Thoracic aorta (tissue), 2 donors: ENCODE data around the gene LETMD1. TPM values are rescaled to one million over a fixed set of nuclear protein-coding genes. Genes with fewer than 3 reads are reported as not detected.

Experiments used
- ATAC-seq: fragments of 150-250 bp; one replicate; pipeline ENCODE4 v1.8.0; 2017; ENCODE audit warnings: low read depth; ENCODE audit not compliant: insufficient number of reproducible peaks, low FRiP score
- DNase-seq: peaks from one replicate; pipeline ENCODE4 v3.0.0-alpha.2; 2020; ENCODE audit warnings: low spot score
- H3K27ac ChIP-seq, 2 donors: fragments of 200-600 bp; sonication (generic); 1 replicate in 1 of 2; 2 replicates in 1 of 2; pipeline ENCODE4 v1.5.1; 2016; ENCODE audit warnings: mild to moderate bottlenecking in 2 of 2, moderate library complexity in 2 of 2
- H3K27me3 ChIP-seq: fragments of 200-600 bp; sonication (generic); replicated peaks from 2 replicates; pipeline ENCODE4 v1.6.0; 2016; ENCODE audit warnings: mild to moderate bottlenecking; ENCODE audit not compliant: insufficient read depth
- H3K36me3 ChIP-seq: fragments of 200-600 bp; sonication (generic); one replicate; pipeline ENCODE4 v1.5.1; 2016
- H3K4me1 ChIP-seq, 2 donors: fragments of 200-600 bp; sonication (generic); 1 replicate in 1 of 2; 2 replicates in 1 of 2; pipeline versions ENCODE4 v1.5.1 to v1.6.0; 2016; ENCODE audit warnings: low read depth in 2 of 2, mild to moderate bottlenecking in 1 of 2; ENCODE audit not compliant: control insufficient read depth in 1 of 2
- H3K4me3 ChIP-seq: fragments of 200-600 bp; sonication (generic); 2 replicates; pipeline ENCODE4 v1.5.1; 2016; ENCODE audit warnings: mild to moderate bottlenecking
- H3K9me3 ChIP-seq: fragments of 200-600 bp; sonication (generic); 2 replicates; pipeline ENCODE4 v1.5.1; 2016
- total RNA-seq, 2 donors: library from RNA; depleted of rRNA; stranded (reverse); fragments of >200 nt; gene quantifications; one replicate each; pipeline versions ENCODE4 v1.1.0 to v1.2.3, GENCODE V29; 2016
- TF ChIP-seq, protein P1 (sequence below): fragments of 200-600 bp; sonication (generic); IDR thresholded peaks from one replicate; pipeline ENCODE4 v1.5.1; 2019; ENCODE audit warnings: antibody characterized with exemption

The LETMD1 gene
- total RNA-seq, 2 donors from 2014 or later = 42.4 to 52.1 TPM

DNA sequence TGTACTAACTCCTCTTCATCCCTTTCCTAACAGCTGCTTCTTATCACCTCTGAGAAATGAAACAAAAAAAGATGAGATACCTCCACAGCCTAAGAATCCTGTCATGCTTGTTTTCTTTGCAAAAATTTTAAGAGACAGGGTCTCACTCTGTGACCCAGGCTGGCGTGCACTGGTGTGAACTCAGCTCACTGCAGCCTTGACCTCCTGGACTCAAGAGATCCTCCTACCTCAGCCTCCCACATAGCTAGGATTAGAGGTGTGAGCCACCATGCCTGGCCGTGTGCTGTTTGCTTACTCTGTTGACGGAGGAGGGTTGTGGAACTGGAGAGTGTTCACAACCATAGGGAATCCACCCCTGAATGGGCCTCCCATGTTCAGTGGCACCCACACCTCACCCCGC lies 19.1 kb downstream of the LETMD1 start:
- ATAC-seq (no peak), DNase-seq (no peak)
- no peaks in the 10 kb centered on the region for H3K4me1 ChIP-seq
- TF ChIP-seq, protein P1, sequence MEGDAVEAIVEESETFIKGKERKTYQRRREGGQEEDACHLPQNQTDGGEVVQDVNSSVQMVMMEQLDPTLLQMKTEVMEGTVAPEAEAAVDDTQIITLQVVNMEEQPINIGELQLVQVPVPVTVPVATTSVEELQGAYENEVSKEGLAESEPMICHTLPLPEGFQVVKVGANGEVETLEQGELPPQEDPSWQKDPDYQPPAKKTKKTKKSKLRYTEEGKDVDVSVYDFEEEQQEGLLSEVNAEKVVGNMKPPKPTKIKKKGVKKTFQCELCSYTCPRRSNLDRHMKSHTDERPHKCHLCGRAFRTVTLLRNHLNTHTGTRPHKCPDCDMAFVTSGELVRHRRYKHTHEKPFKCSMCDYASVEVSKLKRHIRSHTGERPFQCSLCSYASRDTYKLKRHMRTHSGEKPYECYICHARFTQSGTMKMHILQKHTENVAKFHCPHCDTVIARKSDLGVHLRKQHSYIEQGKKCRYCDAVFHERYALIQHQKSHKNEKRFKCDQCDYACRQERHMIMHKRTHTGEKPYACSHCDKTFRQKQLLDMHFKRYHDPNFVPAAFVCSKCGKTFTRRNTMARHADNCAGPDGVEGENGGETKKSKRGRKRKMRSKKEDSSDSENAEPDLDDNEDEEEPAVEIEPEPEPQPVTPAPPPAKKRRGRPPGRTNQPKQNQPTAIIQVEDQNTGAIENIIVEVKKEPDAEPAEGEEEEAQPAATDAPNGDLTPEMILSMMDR = no peak
- H3K4me3 ChIP-seq = no peak overlapping the region
- H3K27me3 ChIP-seq = no peaks in the 10 kb centered on the region
- peaks cover 62% of the 10 kb centered on the region for H3K36me3 ChIP-seq
- no peak overlapping the region for H3K27ac ChIP-seq
- no peaks in the 10 kb centered on the region for H3K9me3 ChIP-seq

DNA sequence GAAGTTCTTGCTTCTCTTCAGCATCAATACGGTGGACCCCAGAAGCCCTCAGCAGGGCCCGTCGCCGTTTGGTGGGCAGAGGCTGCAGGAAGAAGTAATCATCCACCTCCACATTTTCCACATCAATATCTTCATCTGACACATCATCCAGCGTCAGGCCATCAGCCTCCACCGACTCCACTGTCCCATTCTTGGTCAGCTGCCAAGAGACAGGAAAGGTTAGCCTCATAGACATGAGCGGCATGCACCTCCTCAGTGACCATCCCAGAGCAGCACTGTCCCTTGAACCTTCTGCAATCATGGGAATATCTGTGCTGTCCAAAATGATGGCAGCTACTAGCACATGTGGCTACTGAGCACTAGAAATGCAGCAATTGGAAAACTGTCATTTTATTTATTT lies 19.6 kb downstream of the LETMD1 start:
- Histone ChIP-seq H3K9me3 (no peaks in the 10 kb centered on the region), H3K4me1 (no peaks in the 10 kb centered on the region), H3K27me3 (no peaks in the 10 kb centered on the region), H3K27ac (no peak overlapping the region), H3K36me3 (peaks cover 62% of the 10 kb centered on the region), H3K4me3 (no peak overlapping the region)
- ATAC-seq (no peak), DNase-seq (no peak)
- TF ChIP-seq, protein P1 = no peak

DNA sequence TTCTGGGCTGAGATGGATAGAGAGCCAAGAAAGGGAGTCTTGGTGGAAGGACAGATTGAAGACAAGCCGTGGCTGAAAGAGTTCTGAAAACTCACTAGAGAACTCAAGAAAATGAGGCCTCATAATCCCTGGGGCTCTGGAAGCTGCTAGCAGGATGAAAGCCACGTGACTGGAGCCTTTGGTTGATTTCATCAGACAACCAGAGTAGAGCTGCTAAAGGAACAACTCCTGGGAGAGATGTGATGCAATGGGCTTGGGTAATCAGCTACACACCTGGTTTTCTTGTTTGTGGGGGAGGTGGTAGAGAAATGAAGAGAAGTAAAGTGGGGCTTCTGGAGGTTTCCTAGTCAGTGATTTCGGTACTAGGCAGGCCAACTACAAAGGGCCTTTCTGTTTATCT lies 21.9 kb downstream of the LETMD1 start:
- TF ChIP-seq, protein P1 = no peak
- H3K36me3 ChIP-seq = peaks cover 58% of the 10 kb centered on the region
- no peaks in the 10 kb centered on the region for H3K9me3 ChIP-seq
- H3K27ac ChIP-seq = no peak overlapping the region
- DNase-seq (no peak), ATAC-seq (no peak)
- no peaks in the 10 kb centered on the region for H3K4me1 ChIP-seq
- H3K27me3 ChIP-seq = no peaks in the 10 kb centered on the region
- H3K4me3 ChIP-seq = no peak overlapping the region

DNA sequence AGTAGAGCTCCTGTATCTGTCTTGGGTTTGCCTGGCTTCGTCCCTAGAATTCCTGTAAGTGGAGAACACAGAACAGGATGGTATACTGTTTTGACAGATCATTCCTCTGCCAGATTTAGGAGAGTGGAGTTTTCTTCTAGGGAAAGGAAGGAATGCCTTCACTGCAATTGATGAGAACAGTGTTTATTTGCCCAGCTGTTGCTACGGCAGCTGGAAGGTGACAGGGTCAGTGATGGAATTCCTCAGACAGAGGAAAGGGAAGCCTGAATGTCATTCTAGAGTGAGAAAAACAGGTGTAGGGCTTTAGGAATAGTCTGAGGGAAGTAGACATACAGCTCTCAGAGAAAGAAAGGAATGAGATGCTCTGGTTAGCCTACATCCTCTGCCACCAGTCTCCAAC lies 23.5 kb downstream of the LETMD1 start:
- no peak overlapping the region for H3K27ac ChIP-seq

DNA sequence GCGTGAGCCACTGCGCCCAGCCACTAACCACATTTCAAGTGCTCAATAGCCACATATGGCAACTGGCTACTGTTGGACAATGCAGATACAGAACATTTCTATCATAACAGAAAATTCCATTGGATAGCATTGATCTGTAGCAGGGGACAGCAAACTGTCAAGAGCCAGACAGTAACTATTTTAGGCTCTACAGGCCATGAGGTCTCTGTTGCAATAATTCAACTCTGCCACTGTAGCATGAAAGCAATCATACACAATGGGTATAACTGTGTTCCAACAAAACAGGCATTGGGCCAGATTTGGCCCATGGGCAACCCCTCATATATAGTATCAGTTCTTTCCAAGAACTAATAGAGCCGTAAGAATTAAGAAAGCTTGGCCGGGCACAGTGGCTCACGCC lies 27.3 kb downstream of the LETMD1 start:
- Histone ChIP-seq H3K27me3 (no peaks in the 10 kb centered on the region), H3K36me3 (peaks cover 27% of the 10 kb centered on the region), H3K4me3 (no peak overlapping the region), H3K9me3 (no peaks in the 10 kb centered on the region), H3K4me1 (peaks cover 17 to 25% of the 10 kb centered on the region in 2 donors), H3K27ac (no peak overlapping the region)
- ATAC-seq (no peak), DNase-seq (no peak)
- TF ChIP-seq, protein P1 = no peak

More for the DNA sequence above, 23.5 kb downstream of the LETMD1 start:
- H3K4me1 ChIP-seq = peaks cover 4 to 8% of the 10 kb centered on the region in 2 donors
- no peaks in the 10 kb centered on the region for H3K9me3 ChIP-seq
- no peak overlapping the region for H3K4me3 ChIP-seq
- no peak for DNase-seq
- no peaks in the 10 kb centered on the region for H3K27me3 ChIP-seq
- H3K36me3 ChIP-seq = peaks cover 42% of the 10 kb centered on the region
- TF ChIP-seq, protein P1 = no peak
- ATAC-seq = no peak
